Breast epithelium (tissue), 4 donors: Measurements from ENCODE around the gene ZC3H12A. TPM values are rescaled to one million over a fixed set of nuclear protein-coding genes. Genes with fewer than 3 reads are reported as not detected.

ENCODE experiments used
- DNase-seq, 2 donors: peaks; one replicate each; pipeline ENCODE4 v3.0.0-alpha.2; 2019; ENCODE audit warnings: low spot score in 2 of 2
- H3K27ac ChIP-seq, 2 donors: fragments of 200-600 bp; sonication (generic) in 1 of 2; one replicate each; pipeline ENCODE4 v1.5.1; 2016 to 2019; ENCODE audit warnings: mild to moderate bottlenecking in 1 of 2
- H3K27me3 ChIP-seq, 2 donors: fragments of 200-600 bp; sonication (generic) in 1 of 2; one replicate each; pipeline versions ENCODE4 v1.5.1 to v1.6.0; 2017 to 2019; ENCODE audit warnings: control low read depth in 1 of 2, mild to moderate bottlenecking in 1 of 2
- H3K36me3 ChIP-seq: fragments of 200-600 bp; one replicate; pipeline ENCODE4 v1.5.1; 2019
- H3K4me1 ChIP-seq, 2 donors: fragments of 200-600 bp; sonication (generic); one replicate each; pipeline ENCODE4 v1.5.1; 2016 to 2019; ENCODE audit warnings: control low read depth in 1 of 2
- H3K4me3 ChIP-seq, 3 donors: fragments of 200-600 bp; sonication (generic); 1 replicate in 2 of 3; 2 replicates in 1 of 3; pipeline ENCODE4 v1.5.1; 2016 to 2019; ENCODE audit warnings: mild to moderate bottlenecking in 3 of 3, moderate library complexity in 2 of 3
- H3K9me3 ChIP-seq, 2 donors: fragments of 200-600 bp; sonication (generic) in 1 of 2; one replicate each; pipeline ENCODE4 v1.5.1; 2016 to 2019; ENCODE audit warnings: control low read depth in 1 of 2
- CTCF ChIP-seq, 3 donors: fragments of 450-650 bp; IDR thresholded peaks; one replicate each; pipeline ENCODE4 v1.5.1; 2016 to 2017; ENCODE audit warnings: antibody characterized with exemption in 3 of 3, mild to moderate bottlenecking in 3 of 3, moderate library complexity in 3 of 3
- POLR2A ChIP-seq: fragments of 450-650 bp; IDR thresholded peaks from one replicate; pipeline ENCODE4 v1.6.1; 2016; ENCODE audit warnings: antibody characterized with exemption, mild to moderate bottlenecking, moderate library complexity
- POLR2AphosphoS5 ChIP-seq, 3 donors: sonication (generic); formaldehyde crosslinking; IDR thresholded peaks; one replicate each; pipeline ENCODE4 v1.6.1; 2017; ENCODE audit warnings: antibody characterized with exemption in 3 of 3
- intact Hi-C: fragments of 100-400 bp; cut with DNase I; formaldehyde crosslinking; loops from one replicate; pipeline ENCODE4 v1.15.1; 2023; ENCODE audit warnings: low total_unique reads
- total RNA-seq, 3 donors: library from RNA; depleted of rRNA; stranded (reverse); fragments of >200 nt; gene quantifications; one replicate each; pipeline ENCODE4 v1.1.0, GENCODE V29; 2016

ZC3H12A gene
- total RNA-seq, 3 donors from 2014 or later, result 5.8 to 82.8 (median 76.7) TPM

GRCh38 chr1:37480125-37480466, 5.7 kb downstream of the ZC3H12A start:
- H3K36me3 ChIP-seq, result peaks cover 9% of the 10 kb centered on the region
- peak overlapping the region; percentile 95 to 99 for H3K27ac ChIP-seq
- no peaks in the 10 kb centered on the region for H3K9me3 ChIP-seq
- intact Hi-C loops, result no loop called here
- no peaks in the 10 kb centered on the region for H3K27me3 ChIP-seq
- peaks cover 19 to 52% of the 10 kb centered on the region in 2 donors for H3K4me1 ChIP-seq
- TF ChIP-seq CTCF (IDR thresholded peaks at IDR 0.05), result no peak
- no peak for TF ChIP-seq POLR2A
- TF ChIP-seq POLR2AphosphoS5 (IDR thresholded peaks at IDR 0.05), result no peak
- peak overlapping the region; percentile 31 to 93 (median 87) for H3K4me3 ChIP-seq
- DNase-seq, result no peak

- peaks cover 9% of the 10 kb centered on the region for H3K36me3 ChIP-seq
- peak overlapping the region; percentile 95 to 99 for H3K27ac ChIP-seq
- no peak for TF ChIP-seq POLR2AphosphoS5 (IDR thresholded peaks at IDR 0.05)
- TF ChIP-seq CTCF (IDR thresholded peaks at IDR 0.05), result no peak
- no peaks in the 10 kb centered on the region for H3K27me3 ChIP-seq
- DNase-seq, result no peak
- H3K9me3 ChIP-seq, result no peaks in the 10 kb centered on the region
- peaks cover 21 to 53% of the 10 kb centered on the region in 2 donors for H3K4me1 ChIP-seq
- no peak overlapping the region for H3K4me3 ChIP-seq
- intact Hi-C loops, result no loop called here
These were observed 6.4 kb downstream of the ZC3H12A start for GRCh38 chr1:37480581-37481288.

GRCh38 chr1:37481289-37482003, 7.1 kb downstream of the ZC3H12A start:
- H3K27ac ChIP-seq, result peak overlapping the region; percentile 95 to 99
- TF ChIP-seq CTCF (IDR thresholded peaks at IDR 0.05) (no peak), POLR2A (no peak), POLR2AphosphoS5 (IDR thresholded peaks at IDR 0.05) (peak in 1 of 3 donors; percentile 54)
- no peaks in the 10 kb centered on the region for H3K27me3 ChIP-seq
- intact Hi-C loops, result no loop called here
- H3K36me3 ChIP-seq, result peaks cover 9% of the 10 kb centered on the region
- H3K9me3 ChIP-seq, result no peaks in the 10 kb centered on the region
- DNase-seq, result no peak
- H3K4me1 ChIP-seq, result peaks cover 23 to 55% of the 10 kb centered on the region in 2 donors
- H3K4me3 ChIP-seq, result no peak overlapping the region

GRCh38 chr1:37482004-37482785, 7.8 kb downstream of the ZC3H12A start:
- TF ChIP-seq POLR2A, result no peak
- no peak for TF ChIP-seq CTCF (IDR thresholded peaks at IDR 0.05)
- TF ChIP-seq POLR2AphosphoS5 (IDR thresholded peaks at IDR 0.05), result no peak
- H3K4me1 ChIP-seq, result peaks cover 26 to 63% of the 10 kb centered on the region in 2 donors
- H3K4me3 ChIP-seq, result no peak overlapping the region
- peak overlapping the region; percentile 95 to 99 for H3K27ac ChIP-seq
- intact Hi-C loops, result no loop called here
- DNase-seq, result no peak
- H3K9me3 ChIP-seq, result no peaks in the 10 kb centered on the region
- H3K27me3 ChIP-seq, result no peaks in the 10 kb centered on the region
- peaks cover 9% of the 10 kb centered on the region for H3K36me3 ChIP-seq
